ENCODE results near the gene EFCAB11.

GRCh38 chr14:89902881-89903280, 51.6 kb downstream of the EFCAB11 start:
- no peak for TF ChIP-seq CTCF (IDR thresholded peaks at IDR 0.05; ENCODE audit: insufficient read depth, low read depth, low read length)
- no peak for TF ChIP-seq EZH2 (IDR thresholded peaks at IDR 0.05; ENCODE audit: insufficient read depth, low read length)
